Measurements from ENCODE around the gene ZBTB20.

DNA sequence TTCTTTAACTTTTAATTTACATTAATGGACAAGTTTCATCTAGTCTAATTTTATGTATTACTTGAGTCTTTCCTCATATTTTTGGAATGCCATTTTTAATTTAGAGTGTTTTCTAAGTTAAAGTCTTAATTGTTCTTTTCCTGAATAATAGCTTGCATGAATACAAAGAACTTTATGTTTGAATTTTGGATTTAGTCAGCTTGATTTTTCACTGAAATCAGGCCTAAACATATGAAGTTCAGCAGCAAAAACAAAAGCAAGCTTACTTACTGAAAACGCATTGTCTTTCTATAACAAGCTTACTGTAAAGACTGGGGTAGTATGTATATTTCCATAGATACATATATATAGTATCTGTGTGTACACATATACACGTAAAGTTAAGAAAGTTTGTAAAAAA lies 126.0 kb downstream of the ZBTB20 start:
- TF ChIP-seq, protein P1, sequence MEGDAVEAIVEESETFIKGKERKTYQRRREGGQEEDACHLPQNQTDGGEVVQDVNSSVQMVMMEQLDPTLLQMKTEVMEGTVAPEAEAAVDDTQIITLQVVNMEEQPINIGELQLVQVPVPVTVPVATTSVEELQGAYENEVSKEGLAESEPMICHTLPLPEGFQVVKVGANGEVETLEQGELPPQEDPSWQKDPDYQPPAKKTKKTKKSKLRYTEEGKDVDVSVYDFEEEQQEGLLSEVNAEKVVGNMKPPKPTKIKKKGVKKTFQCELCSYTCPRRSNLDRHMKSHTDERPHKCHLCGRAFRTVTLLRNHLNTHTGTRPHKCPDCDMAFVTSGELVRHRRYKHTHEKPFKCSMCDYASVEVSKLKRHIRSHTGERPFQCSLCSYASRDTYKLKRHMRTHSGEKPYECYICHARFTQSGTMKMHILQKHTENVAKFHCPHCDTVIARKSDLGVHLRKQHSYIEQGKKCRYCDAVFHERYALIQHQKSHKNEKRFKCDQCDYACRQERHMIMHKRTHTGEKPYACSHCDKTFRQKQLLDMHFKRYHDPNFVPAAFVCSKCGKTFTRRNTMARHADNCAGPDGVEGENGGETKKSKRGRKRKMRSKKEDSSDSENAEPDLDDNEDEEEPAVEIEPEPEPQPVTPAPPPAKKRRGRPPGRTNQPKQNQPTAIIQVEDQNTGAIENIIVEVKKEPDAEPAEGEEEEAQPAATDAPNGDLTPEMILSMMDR (conservative IDR thresholded peaks at IDR 0.05; ENCODE audit: low read depth, low read length): no peak
- no peak for TF ChIP-seq POLR2A (IDR thresholded peaks at IDR 0.05; ENCODE audit: low read depth, low read length)
- no peak for TF ChIP-seq USF2 (IDR thresholded peaks at IDR 0.05; ENCODE audit: low read depth, low read length)
- TF ChIP-seq RAD21 (IDR thresholded peaks at IDR 0.05; ENCODE audit: low read length): no peak
- TF ChIP-seq, protein P2, sequence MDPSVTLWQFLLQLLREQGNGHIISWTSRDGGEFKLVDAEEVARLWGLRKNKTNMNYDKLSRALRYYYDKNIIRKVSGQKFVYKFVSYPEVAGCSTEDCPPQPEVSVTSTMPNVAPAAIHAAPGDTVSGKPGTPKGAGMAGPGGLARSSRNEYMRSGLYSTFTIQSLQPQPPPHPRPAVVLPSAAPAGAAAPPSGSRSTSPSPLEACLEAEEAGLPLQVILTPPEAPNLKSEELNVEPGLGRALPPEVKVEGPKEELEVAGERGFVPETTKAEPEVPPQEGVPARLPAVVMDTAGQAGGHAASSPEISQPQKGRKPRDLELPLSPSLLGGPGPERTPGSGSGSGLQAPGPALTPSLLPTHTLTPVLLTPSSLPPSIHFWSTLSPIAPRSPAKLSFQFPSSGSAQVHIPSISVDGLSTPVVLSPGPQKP (IDR thresholded peaks at IDR 0.05; ENCODE audit: borderline replicate concordance, low read depth, low read length): no peak
- no peak for TF ChIP-seq CHD1 (IDR thresholded peaks at IDR 0.05; ENCODE audit: low read depth, low read length)
- TF ChIP-seq RFX5 (IDR thresholded peaks at IDR 0.05; ENCODE audit: low read depth, low read length): no peak
- no peak for TF ChIP-seq CEBPB (IDR thresholded peaks at IDR 0.05; ENCODE audit: low read depth, low read length)
- no peak for TF ChIP-seq MXI1 (IDR thresholded peaks at IDR 0.05; ENCODE audit: borderline replicate concordance, low read depth, low read length)
- no peak for TF ChIP-seq SMC3 (IDR thresholded peaks at IDR 0.05; ENCODE audit: low read depth, low read length)

All from IMR-90 (cell line).